ENCODE measurements around the gene FBXO24. TPM values are rescaled to one million over a fixed set of nuclear protein-coding genes. Genes with fewer than 3 reads are reported as not detected.
A peak's percentile ranks its signal among the peaks of the same experiment; 100 is the strongest.

FBXO24 gene
- total and polyA plus RNA-seq, 10 of the 15 experiments (the other 5 are each of a cell fraction or from before 2014, with no cell fraction given), result 0.11 to 0.96 (median 0.27) TPM; not detected in 4

DNA sequence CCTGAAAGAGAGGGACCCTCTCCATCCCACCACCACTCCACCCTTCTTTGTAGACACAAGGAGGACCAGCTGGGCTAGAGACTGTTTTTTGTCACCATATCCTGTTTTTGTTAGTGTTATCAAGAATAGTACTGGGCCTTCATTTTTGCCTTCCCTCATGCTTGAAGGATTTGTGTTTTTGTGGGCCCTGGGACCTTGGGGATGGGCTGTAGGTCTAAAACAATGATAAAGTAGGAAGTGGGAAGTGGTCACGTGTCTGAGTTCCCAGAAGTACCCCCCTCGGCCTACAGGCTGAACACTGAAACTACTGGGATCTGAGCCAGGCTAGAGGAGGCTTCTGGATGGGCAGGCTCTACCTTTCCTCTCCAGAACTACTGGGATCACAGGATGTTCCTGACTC is 38.3 kb upstream of the FBXO24 start:
- TF ChIP-seq, protein P1, sequence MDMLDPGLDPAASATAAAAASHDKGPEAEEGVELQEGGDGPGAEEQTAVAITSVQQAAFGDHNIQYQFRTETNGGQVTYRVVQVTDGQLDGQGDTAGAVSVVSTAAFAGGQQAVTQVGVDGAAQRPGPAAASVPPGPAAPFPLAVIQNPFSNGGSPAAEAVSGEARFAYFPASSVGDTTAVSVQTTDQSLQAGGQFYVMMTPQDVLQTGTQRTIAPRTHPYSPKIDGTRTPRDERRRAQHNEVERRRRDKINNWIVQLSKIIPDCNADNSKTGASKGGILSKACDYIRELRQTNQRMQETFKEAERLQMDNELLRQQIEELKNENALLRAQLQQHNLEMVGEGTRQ (IDR thresholded peaks at IDR 0.05; ENCODE audit: borderline replicate concordance, low read depth, low read length), result peak; percentile 7; the same call in 1 of the 2 replicates
- TF ChIP-seq IRF4 (IDR thresholded peaks at IDR 0.05; ENCODE audit: low read depth, low read length) (0 out of 2 replicates have a peak, but pooled peaks have one; percentile 15), BHLHE40 (IDR thresholded peaks at IDR 0.05; ENCODE audit: borderline replicate concordance in 1 of 2, low read depth in 2 of 2, low read length in 1 of 2) (peak; percentile 39; a peak in 2 of 4 replicates), EED (IDR thresholded peaks at IDR 0.05; ENCODE audit: low read depth) (peak; percentile 52; the same call in 1 of the 2 replicates), SPI1 (IDR thresholded peaks at IDR 0.05; ENCODE audit: borderline replicate concordance, insufficient read depth, low read depth, low read length) (peak; percentile 53), RAD51 (IDR thresholded peaks at IDR 0.05) (peak; percentile 60; the same call in 1 of the 2 replicates), PAX8 (IDR thresholded peaks at IDR 0.05) (no peak), ZNF24 (IDR thresholded peaks at IDR 0.05) (no peak)
- TF ChIP-seq, protein P2, sequence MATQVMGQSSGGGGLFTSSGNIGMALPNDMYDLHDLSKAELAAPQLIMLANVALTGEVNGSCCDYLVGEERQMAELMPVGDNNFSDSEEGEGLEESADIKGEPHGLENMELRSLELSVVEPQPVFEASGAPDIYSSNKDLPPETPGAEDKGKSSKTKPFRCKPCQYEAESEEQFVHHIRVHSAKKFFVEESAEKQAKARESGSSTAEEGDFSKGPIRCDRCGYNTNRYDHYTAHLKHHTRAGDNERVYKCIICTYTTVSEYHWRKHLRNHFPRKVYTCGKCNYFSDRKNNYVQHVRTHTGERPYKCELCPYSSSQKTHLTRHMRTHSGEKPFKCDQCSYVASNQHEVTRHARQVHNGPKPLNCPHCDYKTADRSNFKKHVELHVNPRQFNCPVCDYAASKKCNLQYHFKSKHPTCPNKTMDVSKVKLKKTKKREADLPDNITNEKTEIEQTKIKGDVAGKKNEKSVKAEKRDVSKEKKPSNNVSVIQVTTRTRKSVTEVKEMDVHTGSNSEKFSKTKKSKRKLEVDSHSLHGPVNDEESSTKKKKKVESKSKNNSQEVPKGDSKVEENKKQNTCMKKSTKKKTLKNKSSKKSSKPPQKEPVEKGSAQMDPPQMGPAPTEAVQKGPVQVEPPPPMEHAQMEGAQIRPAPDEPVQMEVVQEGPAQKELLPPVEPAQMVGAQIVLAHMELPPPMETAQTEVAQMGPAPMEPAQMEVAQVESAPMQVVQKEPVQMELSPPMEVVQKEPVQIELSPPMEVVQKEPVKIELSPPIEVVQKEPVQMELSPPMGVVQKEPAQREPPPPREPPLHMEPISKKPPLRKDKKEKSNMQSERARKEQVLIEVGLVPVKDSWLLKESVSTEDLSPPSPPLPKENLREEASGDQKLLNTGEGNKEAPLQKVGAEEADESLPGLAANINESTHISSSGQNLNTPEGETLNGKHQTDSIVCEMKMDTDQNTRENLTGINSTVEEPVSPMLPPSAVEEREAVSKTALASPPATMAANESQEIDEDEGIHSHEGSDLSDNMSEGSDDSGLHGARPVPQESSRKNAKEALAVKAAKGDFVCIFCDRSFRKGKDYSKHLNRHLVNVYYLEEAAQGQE (IDR thresholded peaks at IDR 0.05; ENCODE audit: low read depth, low read length), result no peak
- TF ChIP-seq, protein P3, sequence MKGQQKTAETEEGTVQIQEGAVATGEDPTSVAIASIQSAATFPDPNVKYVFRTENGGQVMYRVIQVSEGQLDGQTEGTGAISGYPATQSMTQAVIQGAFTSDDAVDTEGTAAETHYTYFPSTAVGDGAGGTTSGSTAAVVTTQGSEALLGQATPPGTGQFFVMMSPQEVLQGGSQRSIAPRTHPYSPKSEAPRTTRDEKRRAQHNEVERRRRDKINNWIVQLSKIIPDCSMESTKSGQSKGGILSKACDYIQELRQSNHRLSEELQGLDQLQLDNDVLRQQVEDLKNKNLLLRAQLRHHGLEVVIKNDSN (IDR thresholded peaks at IDR 0.05; ENCODE audit: borderline replicate concordance, extremely low read length, insufficient read depth, low read depth, low read length), result peak; percentile 40
- FAIRE-seq (no peak), DNase-seq (ENCODE audit: low read depth, low spot score) (no peak), ATAC-seq (no peak)
- WGBS (ENCODE audit: insufficient coverage, insufficient replicate concordance, low lambda C conversion rate, missing lambda C conversion rate), result 4% methylated on average over 2 of the region's 2 CpGs
- ChIA-PET RAD21 (ENCODE audit: unreplicated experiment) (interaction anchor here (1.1 to 11.5 kb wide), 5 partner anchors 12 to 69 kb away, joined by 3 to 90 read pairs (median 4); partner anchors contain the start of gene TSC22D4), SMC1A (ENCODE audit: uncharacterized antibody, unreplicated experiment) (interaction anchor here (1.0 to 10.6 kb wide), 7 partner anchors 9 to 68 kb away, joined by 3 to 127 read pairs (median 6); partner anchors contain the start of genes AGFG2, FBXO24 and LRCH4), POLR2A (interaction anchor here (0.8 to 7.1 kb wide), 8 partner anchors 8 to 152 kb away, joined by 3 to 47 read pairs (median 5); partner anchors contain the start of genes AGFG2, FBXO24 and LRCH4), CTCF (interaction anchor here (0.6 to 7.9 kb wide), 11 partner anchors 13 to 157 kb away, joined by 3 to 101 read pairs (median 4); partner anchors contain the start of gene POP7)
- peak overlapping the region; percentile 52 for H3K9ac ChIP-seq (ENCODE audit: control insufficient read depth, insufficient read depth, low read length)
- H3K27me3 ChIP-seq (replicated peaks in 1 of 2; ENCODE audit: control insufficient read depth in 2 of 2, insufficient read depth in 2 of 2, low read length in 1 of 2), result no peaks in the 10 kb centered on the region
- peak overlapping the region; percentile 56 for H3K4me3 ChIP-seq
- H3K9me3 ChIP-seq (replicated peaks; ENCODE audit: control insufficient read depth, insufficient read depth, low read length), result no peaks in the 10 kb centered on the region
- no peaks in the 10 kb centered on the region for H4K20me1 ChIP-seq (ENCODE audit: control insufficient read depth, insufficient read depth)
- no TSS peak for BruUV-seq (replicated peaks)
- in situ Hi-C loops (cut with MboI) (no loop called here), intact Hi-C loops (cut with micrococcal nuclease; ENCODE audit: unreplicated experiment) (loop anchor here (5.0 to 10.0 kb wide), 2 partner anchors 71 to 183 kb away; partner anchors contain the start of gene TSC22D4)
- peaks cover 3 to 23% of the 10 kb centered on the region in 2 experiments for H3K36me3 ChIP-seq (ENCODE audit: control insufficient read depth in 2 of 2, insufficient read depth in 2 of 2, low read length in 1 of 2)
- peak overlapping the region; percentile 88 for H3K4me2 ChIP-seq (ENCODE audit: control insufficient read depth, insufficient read depth)
- peaks cover 53% of the 10 kb centered on the region for H3K79me2 ChIP-seq (ENCODE audit: control insufficient read depth, insufficient read depth, low read length)
- no peak overlapping the region for H2AFZ ChIP-seq (ENCODE audit: control insufficient read depth, low read depth, low read length)
- H3K4me1 ChIP-seq (ENCODE audit: control insufficient read depth, insufficient read depth, low read length), result peaks cover 64% of the 10 kb centered on the region
- peak overlapping the region; percentile 99 for H3K27ac ChIP-seq (ENCODE audit: control insufficient read depth, insufficient read depth)

Data from GM12878 (cell line).